HG03280 (cell line): ENCODE data around the gene PDSS1.
"Not testable (repeated sequence)": the region's sequence is repeated elsewhere in the genome, so short reads cannot be mapped to it uniquely, and the experiment has no call there.

ENCODE experiments used
- ATAC-seq: cut with Tn5 transposase; IDR thresholded peaks from one replicate; pipeline ENCODE4 v1.9.1; 2021; ENCODE audit warnings: mild to moderate bottlenecking, moderate library complexity; ENCODE audit not compliant: unreplicated experiment

PDSS1 gene

DNA sequence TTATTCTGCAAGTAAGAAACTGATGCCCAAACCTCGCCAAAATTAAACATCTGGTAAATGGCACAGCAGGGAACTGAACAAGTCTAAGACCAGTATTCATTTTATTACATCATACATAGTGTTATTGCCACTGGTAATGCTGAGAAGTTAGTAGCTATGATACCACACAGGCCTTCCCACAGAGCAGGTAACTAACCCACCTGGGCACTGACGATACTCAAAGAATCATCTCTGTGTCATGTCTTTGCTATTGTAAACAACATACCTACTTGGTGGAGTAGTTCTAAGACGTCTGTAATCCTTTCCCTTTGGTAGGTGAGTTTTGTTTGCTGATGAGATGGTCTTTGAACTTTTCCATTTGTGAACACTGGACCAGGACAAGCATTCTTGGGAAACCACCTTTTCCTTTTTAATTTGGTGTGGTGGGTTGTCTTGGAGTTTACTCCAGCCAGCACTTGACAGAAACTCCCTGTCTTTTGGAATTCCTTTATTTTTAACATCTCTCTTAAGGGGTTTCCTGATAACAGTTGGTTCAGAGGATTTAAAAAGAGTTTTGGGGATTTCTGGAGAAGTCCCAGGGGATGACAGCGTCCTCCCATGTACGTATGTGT is 40.9 kb downstream of the PDSS1 start:
- ATAC-seq, result no peak

DNA sequence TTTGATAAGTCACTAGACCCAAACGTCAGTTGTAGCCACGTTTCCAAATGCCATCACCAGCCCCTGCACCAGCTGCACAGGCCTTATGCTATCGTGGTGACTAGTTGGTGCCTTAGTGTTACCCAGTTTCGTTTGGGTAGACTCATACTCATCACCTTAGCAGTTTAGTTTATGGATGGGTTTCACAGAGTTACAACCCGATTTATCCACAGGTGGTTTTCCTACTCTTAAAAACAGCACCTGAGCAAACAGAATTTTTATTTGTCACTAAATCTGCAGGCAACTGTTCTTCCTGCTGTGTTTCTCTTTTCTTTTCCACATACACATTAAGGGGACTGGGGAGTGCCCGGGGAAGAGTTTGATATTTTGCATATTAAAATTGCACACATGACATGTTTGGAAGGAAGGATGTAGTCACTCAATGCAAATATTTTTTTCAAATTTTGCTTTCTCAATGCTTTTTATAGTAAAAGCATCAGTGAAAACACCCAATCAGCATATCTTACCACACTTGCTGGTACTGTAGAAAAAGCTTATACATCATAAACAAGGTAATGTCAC is 41.6 kb downstream of the PDSS1 start:
- ATAC-seq, result peak; percentile 37

DNA sequence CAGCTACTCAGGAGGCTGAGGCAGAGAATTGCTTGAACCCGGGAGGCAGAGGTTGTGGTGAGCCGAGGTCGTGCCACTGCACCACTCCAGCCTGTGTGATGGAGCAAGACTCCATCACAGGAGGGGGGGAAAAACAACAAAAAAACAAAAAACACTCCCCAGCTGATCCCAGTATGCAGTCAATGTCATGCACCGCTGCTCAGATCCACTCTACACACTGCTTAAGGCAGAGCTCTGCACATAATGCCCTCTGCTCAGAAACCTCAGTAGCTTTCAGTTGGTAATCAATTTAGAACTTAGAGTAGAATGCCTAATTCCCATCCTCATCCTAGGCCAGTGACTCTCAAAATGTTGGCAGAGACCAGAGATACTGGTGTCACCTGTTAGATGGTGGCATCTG is 43.9 kb downstream of the PDSS1 start:
- ATAC-seq, result no peak

DNA sequence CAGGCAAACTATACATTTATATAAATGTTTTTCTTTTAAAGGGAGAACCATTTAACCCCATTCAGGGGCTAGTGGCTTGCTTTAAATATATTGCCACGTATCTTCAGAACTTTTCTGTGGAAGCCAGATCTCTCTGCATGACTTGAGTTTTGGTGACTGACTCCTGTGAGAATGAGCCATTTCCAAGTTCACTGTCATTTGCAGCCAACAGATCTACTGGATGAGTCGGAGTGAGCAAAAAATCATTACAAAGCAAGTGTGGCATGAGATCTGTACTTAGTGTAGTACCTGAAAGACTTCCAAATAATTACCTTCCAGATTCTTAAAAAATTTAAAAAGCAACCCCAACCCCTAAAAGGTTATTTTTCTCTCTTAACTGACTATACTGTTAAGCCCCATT is 45.6 kb downstream of the PDSS1 start:
- no peak for ATAC-seq

DNA sequence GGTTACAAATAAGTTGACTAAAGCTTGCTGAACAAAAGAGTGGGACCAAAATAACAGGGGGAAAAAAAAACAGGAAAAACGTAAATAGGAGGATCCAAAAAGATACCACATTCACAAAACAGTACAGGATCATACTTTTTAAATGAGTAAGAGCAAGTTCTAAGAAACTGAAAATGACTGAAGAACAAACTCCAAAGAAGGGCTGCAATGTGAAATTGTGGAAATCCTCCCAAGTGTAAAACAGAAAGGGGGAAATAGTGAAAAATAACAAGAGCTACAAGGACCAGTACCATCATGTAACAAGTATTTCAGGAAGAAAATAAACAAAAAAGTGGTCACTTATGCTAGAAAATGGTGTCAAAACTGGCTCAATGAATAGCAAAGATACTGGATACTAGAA is 46.3 kb downstream of the PDSS1 start:
- ATAC-seq, result no peak

DNA sequence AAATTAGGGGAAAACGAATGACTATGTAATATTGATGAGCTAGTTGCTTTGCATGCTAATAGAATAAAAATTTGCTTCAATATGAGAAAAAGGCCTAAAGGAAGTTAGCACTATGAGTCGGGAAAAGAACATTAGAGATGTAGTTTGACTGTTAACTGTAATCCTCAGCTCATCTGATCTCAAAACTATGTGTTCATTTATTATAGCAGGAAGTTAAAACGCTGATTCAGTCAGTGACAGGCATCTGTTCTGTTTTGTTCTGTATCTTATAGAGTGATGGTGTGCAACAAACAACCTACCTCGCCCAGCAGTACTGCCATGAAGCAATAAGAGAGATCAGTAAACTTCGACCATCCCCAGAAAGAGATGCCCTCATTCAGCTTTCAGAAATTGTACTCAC is 48.6 kb downstream of the PDSS1 start:
- ATAC-seq, result no peak

DNA sequence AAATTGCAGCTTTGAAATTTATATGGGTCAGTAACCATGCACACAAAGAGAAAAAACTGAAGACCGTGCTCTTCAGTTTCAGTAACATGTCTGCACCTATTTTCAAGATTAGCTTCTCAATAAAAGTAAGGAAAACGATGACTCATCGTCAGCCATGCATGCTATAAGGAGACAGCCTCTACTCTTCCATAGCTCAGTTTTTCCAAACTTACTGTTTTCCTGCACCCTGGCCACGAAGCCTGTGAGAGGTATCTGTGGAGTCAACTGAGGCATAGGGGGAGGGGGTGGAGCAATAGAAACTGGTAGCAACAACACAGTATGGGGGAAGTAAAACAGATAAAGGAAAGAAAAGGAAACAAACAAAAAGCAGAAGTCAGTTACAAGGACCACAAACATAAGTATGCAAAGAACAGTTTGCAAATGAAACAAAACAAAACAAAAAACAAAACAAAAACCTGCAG is 58.0 kb downstream of the PDSS1 start:
- peak; percentile 95 for ATAC-seq

- no peak for ATAC-seq
These were observed 61.5 kb downstream of the PDSS1 start for GRCh38 chr10:26759008-26759407.

- ATAC-seq, result no peak
These were observed 68.0 kb downstream of the PDSS1 start for GRCh38 chr10:26765549-26765948.

DNA sequence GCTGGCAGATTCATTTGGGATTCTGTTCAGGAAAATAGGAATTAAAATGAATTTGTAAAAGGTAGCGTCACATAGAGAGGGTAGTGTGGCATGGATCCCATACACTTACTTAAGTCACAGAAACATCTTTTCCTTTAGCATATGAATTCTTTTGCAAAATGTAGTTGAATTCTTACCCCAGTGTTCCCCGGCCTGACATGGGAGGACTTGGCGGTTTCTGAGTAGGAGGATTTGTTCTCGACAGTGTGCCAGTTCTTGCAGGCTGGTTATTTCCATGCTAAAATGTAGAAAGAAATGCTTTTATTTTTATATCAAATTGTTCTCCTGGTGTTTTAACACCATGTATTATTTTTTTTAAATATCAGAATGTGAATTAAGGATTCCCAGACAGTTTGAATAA is 72.6 kb downstream of the PDSS1 start:
- ATAC-seq, result no peak

GRCh38 chr10:26773633-26774032 is 76.1 kb downstream of the PDSS1 start:
- no peak for ATAC-seq

GRCh38 chr10:26776258-26776657 is 78.8 kb downstream of the PDSS1 start:
- no peak for ATAC-seq

DNA sequence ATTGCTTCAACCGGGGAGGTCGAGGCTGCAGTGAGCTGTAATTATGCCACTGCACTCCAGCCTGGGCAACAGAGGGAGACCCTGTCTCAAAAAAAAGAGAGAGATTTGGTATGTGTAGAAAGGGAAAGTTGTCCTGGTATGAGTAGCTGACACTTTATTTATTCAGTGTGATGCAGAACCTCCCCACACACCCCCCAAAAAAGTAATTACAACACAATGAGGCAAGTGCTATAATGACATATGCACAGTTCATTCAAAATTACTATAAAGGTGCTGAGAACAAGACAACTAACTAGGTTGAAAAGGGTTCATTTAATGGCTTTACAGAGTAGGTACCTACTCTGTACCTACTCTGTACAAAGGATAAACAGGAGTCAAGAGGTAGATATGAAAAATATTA is 80.2 kb downstream of the PDSS1 start:
- ATAC-seq, result no peak

DNA sequence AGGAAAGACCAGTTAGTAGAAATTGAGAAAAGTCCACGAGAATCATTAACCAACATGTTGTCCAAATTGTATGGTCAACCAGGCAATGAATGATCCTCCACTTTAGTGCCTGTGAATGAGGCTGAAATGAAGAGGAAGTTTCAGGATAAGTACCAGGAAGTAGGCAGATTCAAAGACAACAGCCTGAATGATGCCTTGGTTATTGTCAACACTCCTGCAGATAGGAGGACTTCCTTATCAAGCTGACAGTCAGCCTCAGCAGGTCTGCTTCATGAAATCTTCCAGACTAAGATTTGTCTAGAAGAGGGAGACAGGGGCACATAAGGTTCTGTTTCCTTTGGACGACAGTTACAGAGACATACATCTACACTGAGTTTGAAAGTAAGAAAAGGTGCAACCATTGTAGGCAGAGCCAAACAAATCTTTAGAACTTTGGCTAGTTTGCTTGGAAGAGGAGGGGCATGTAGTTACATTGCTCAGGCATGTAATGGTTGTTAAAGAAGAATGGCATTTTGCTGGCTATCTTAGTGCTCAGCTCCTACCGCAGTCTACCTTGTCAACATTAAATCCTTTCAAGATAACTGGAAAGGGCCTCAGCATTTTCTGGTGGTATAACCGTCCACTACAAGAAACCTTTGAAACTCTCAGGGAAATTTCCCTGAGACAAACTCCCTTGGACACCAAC is 81.8 kb downstream of the PDSS1 start:
- ATAC-seq, result no peak

- no peak for ATAC-seq
These were observed 82.7 kb downstream of the PDSS1 start for GRCh38 chr10:26780106-26780792.

- no peak for ATAC-seq
These were observed 83.5 kb downstream of the PDSS1 start for GRCh38 chr10:26780793-26781601.

DNA sequence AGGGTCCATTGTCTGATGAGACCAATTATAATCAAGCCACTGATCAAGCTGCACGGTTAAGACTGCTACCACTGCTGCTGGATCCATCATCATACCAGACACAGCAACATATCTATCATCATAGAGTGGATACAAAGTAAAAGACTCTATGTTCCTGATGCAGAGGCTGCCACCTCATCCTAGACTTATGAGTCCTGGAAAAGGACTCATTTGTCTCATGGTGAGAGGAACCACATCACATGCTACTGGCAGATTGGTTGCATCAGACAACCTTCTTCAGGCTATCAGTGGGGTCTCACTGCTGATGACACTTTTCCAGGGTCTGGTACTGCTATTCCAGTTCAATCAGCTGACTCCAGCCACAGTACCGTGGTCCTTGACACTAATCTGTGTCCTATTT is 84.3 kb downstream of the PDSS1 start:
- no peak for ATAC-seq

DNA sequence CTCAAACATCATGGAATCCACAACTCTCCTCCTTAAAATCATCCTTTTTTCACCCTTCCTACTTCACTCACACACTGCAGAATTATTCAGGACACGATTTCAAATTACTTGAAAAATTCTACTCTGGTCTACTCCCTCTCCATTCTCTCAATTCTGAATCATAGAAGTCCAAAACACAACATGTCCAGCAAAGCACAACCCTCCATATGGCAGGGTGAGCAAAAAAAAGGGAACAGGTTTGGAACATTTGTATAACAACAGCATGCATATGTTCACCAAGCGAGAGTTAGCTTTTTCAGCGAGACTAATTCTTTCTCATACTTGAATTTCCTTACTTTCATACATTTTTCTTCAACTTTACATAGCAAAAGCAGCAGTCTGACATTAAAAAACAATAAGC is 89.9 kb downstream of the PDSS1 start:
- no peak for ATAC-seq

GRCh38 chr10:26789779-26790178 is 92.3 kb downstream of the PDSS1 start:
- not testable (repeated sequence) for ATAC-seq

- no peak for ATAC-seq
These were observed 92.9 kb downstream of the PDSS1 start for GRCh38 chr10:26790221-26790995.
